ENCODE data around the gene DDX25. TPM values are rescaled to one million over a fixed set of nuclear protein-coding genes. Genes with fewer than 3 reads are reported as not detected.

The DDX25 gene
- total and polyA plus RNA-seq, 10 donors, result 0.11 to 1.8 (median 0.34) TPM; not detected in 2

- H3K4me3 ChIP-seq, result no peak overlapping the region
- no peak for DNase-seq
- H3K27me3 ChIP-seq (replicated peaks in 1 of 7), result peaks cover 0 to 20% (median 0%) of the 10 kb centered on the region in 7 donors
- H3K4me1 ChIP-seq, result no peaks in the 10 kb centered on the region
- H3K9me3 ChIP-seq, result no peaks in the 10 kb centered on the region
- intact Hi-C loops (cut with DNase I; ENCODE audit: low total_unique reads), result no loop called here
- H3K36me3 ChIP-seq, result no peaks in the 10 kb centered on the region
- no peak for TF ChIP-seq POLR2AphosphoS5 (IDR thresholded peaks at IDR 0.05)
- TF ChIP-seq POLR2A (IDR thresholded peaks at IDR 0.05), result no peak
- TF ChIP-seq CTCF (IDR thresholded peaks at IDR 0.05 in 8 of 11, conservative IDR thresholded peaks at IDR 0.05 in 3 of 11), result no peak
- 86 to 91% (median 91%) methylated on average over 14 of the region's 14 CpGs for WGBS, 5 donors
- no peak overlapping the region for H3K27ac ChIP-seq
Observed at GRCh38 chr11:125946712-125947418, 42.6 kb downstream of the DDX25 start.

GRCh38 chr11:125947419-125948277 lies 43.3 kb downstream of the DDX25 start:
- Histone ChIP-seq H3K4me1 (no peaks in the 10 kb centered on the region), H3K4me3 (no peak overlapping the region), H3K27ac (no peak overlapping the region), H3K9me3 (no peaks in the 10 kb centered on the region), H3K36me3 (no peaks in the 10 kb centered on the region), H3K27me3 (replicated peaks in 1 of 7) (peaks cover 0 to 16% (median 0%) of the 10 kb centered on the region in 7 donors)
- WGBS, 5 donors, result 71 to 89% (median 81%) methylated on average over 8 to 24 of the region's 24 CpGs
- intact Hi-C loops (cut with DNase I; ENCODE audit: low total_unique reads), result no loop called here
- no peak for DNase-seq
- TF ChIP-seq POLR2A (IDR thresholded peaks at IDR 0.05) (no peak), POLR2AphosphoS5 (IDR thresholded peaks at IDR 0.05) (no peak), CTCF (IDR thresholded peaks at IDR 0.05 in 8 of 11, conservative IDR thresholded peaks at IDR 0.05 in 3 of 11) (no peak)

GRCh38 chr11:125948278-125949051 lies 44.2 kb downstream of the DDX25 start:
- DNase-seq, result no peak
- Histone ChIP-seq H3K4me3 (no peak overlapping the region), H3K27me3 (replicated peaks in 1 of 7) (peaks cover 0 to 23% (median 0%) of the 10 kb centered on the region in 7 donors), H3K27ac (no peak overlapping the region), H3K4me1 (peaks cover 0 to 4% (median 0%) of the 10 kb centered on the region in 6 donors), H3K36me3 (no peaks in the 10 kb centered on the region), H3K9me3 (no peaks in the 10 kb centered on the region)
- intact Hi-C loops (cut with DNase I; ENCODE audit: low total_unique reads), result no loop called here
- 74 to 88% (median 83%) methylated on average over 13 to 23 of the region's 23 CpGs for WGBS, 5 donors
- TF ChIP-seq POLR2A (IDR thresholded peaks at IDR 0.05), result no peak

- H3K36me3 ChIP-seq, result no peaks in the 10 kb centered on the region
- no peak for DNase-seq
- no peak overlapping the region for H3K4me3 ChIP-seq
- intact Hi-C loops (cut with DNase I; ENCODE audit: low total_unique reads), result no loop called here
- H3K4me1 ChIP-seq, result peaks cover 0 to 4% (median 0%) of the 10 kb centered on the region in 6 donors
- WGBS, 5 donors, result 88 to 93% (median 90%) methylated on average over 19 to 22 of the region's 22 CpGs
- TF ChIP-seq POLR2AphosphoS5 (IDR thresholded peaks at IDR 0.05), result no peak
- no peak for TF ChIP-seq CTCF (IDR thresholded peaks at IDR 0.05 in 8 of 11, conservative IDR thresholded peaks at IDR 0.05 in 3 of 11)
- TF ChIP-seq POLR2A (IDR thresholded peaks at IDR 0.05), result no peak
- no peaks in the 10 kb centered on the region for H3K9me3 ChIP-seq
- no peak overlapping the region for H3K27ac ChIP-seq
- peaks cover 0 to 29% (median 0%) of the 10 kb centered on the region in 7 donors for H3K27me3 ChIP-seq (replicated peaks in 1 of 7)
Observed at GRCh38 chr11:125949271-125950177, 45.2 kb downstream of the DDX25 start.
